HTERT RPE-1 (cell line): ENCODE results near the gene NTNG1.
"Not testable (repeated sequence)": the region's sequence is repeated elsewhere in the genome, so short reads cannot be mapped to it uniquely, and the experiment has no call there.

Experiments
- in situ Hi-C: fragments of 300-500 bp; cut with MboI; formaldehyde crosslinking; loops from 4 replicates; pipeline ENCODE4 v1.14.3; 2020; ENCODE audit warnings: low sequenced_read_pairs

NTNG1 gene

GRCh38 chr1:107142140-107142542 lies 1.3 kb downstream of the NTNG1 start:
- in situ Hi-C loops: no loop called here

GRCh38 chr1:107142666-107143065 lies 1.8 kb downstream of the NTNG1 start:
- in situ Hi-C loops: no loop called here

- in situ Hi-C loops: no loop called here
These were observed 4.8 kb downstream of the NTNG1 start for GRCh38 chr1:107145637-107146036.

GRCh38 chr1:107147843-107148242 lies 7.0 kb downstream of the NTNG1 start:
- in situ Hi-C loops: no loop called here

GRCh38 chr1:107149946-107150345 lies 9.1 kb downstream of the NTNG1 start:
- in situ Hi-C loops: no loop called here

GRCh38 chr1:107151295-107151694 lies 10.5 kb downstream of the NTNG1 start:
- in situ Hi-C loops: no loop called here

GRCh38 chr1:107152395-107152794 lies 11.6 kb downstream of the NTNG1 start:
- in situ Hi-C loops: no loop called here

- in situ Hi-C loops: no loop called here
These were observed 12.2 kb downstream of the NTNG1 start for GRCh38 chr1:107153014-107153413.

- in situ Hi-C loops: no loop called here
These were observed 17.7 kb downstream of the NTNG1 start for GRCh38 chr1:107158496-107158895.

GRCh38 chr1:107158991-107159390 lies 18.2 kb downstream of the NTNG1 start:
- in situ Hi-C loops: no loop called here

- in situ Hi-C loops: no loop called here
These were observed 21.9 kb downstream of the NTNG1 start for GRCh38 chr1:107162745-107163144.

GRCh38 chr1:107164901-107165300 lies 24.1 kb downstream of the NTNG1 start:
- in situ Hi-C loops: not testable (repeated sequence)

- in situ Hi-C loops: no loop called here
These were observed 28.8 kb downstream of the NTNG1 start for GRCh38 chr1:107169615-107170014.

GRCh38 chr1:107171333-107171732 lies 30.5 kb downstream of the NTNG1 start:
- in situ Hi-C loops: no loop called here

- in situ Hi-C loops: no loop called here
These were observed 31.8 kb downstream of the NTNG1 start for GRCh38 chr1:107172450-107173170.

GRCh38 chr1:107175102-107175909 lies 34.5 kb downstream of the NTNG1 start:
- in situ Hi-C loops: no loop called here

GRCh38 chr1:107181253-107181969 lies 40.6 kb downstream of the NTNG1 start:
- in situ Hi-C loops: no loop called here

GRCh38 chr1:107183011-107183410 lies 42.2 kb downstream of the NTNG1 start:
- in situ Hi-C loops: no loop called here

- in situ Hi-C loops: no loop called here
These were observed 44.0 kb downstream of the NTNG1 start for GRCh38 chr1:107184888-107185287.

- in situ Hi-C loops: no loop called here
These were observed 46.6 kb downstream of the NTNG1 start for GRCh38 chr1:107187399-107187798.

GRCh38 chr1:107188160-107188559 lies 47.3 kb downstream of the NTNG1 start:
- in situ Hi-C loops: no loop called here

- in situ Hi-C loops: no loop called here
These were observed 53.5 kb downstream of the NTNG1 start for GRCh38 chr1:107194380-107194779.
